GM12875 (cell line): ENCODE data around the gene PTGDS.

ENCODE experiments used
- H3K4me3 ChIP-seq: one replicate; pipeline ENCODE4 v1.5.1; 2011; ENCODE audit warnings: low read depth, low read length, control low read depth
- CTCF ChIP-seq: IDR thresholded peaks from 2 replicates; pipeline ENCODE4 v1.5.1; 2011; ENCODE audit warnings: low read depth, mild to moderate bottlenecking, control low read depth, inconsistent platforms, low read length, moderate library complexity, borderline replicate concordance; ENCODE audit not compliant: insufficient read depth

PTGDS gene

GRCh38 chr9:136964833-136965422 lies 12.4 kb upstream of the PTGDS start:
- TF ChIP-seq CTCF = no peak
- no peak overlapping the region for H3K4me3 ChIP-seq

- TF ChIP-seq CTCF = no peak
- no peak overlapping the region for H3K4me3 ChIP-seq
These were observed 11.4 kb upstream of the PTGDS start for GRCh38 chr9:136965771-136966484.

GRCh38 chr9:136968333-136969127 lies 8.8 kb upstream of the PTGDS start:
- TF ChIP-seq CTCF = no peak
- no peak overlapping the region for H3K4me3 ChIP-seq

- no peak for TF ChIP-seq CTCF
- H3K4me3 ChIP-seq = no peak overlapping the region
These were observed 8.2 kb upstream of the PTGDS start for GRCh38 chr9:136969150-136969549.

GRCh38 chr9:136969774-136970173 lies 7.5 kb upstream of the PTGDS start:
- H3K4me3 ChIP-seq = no peak overlapping the region
- TF ChIP-seq CTCF = no peak

- H3K4me3 ChIP-seq = no peak overlapping the region
- TF ChIP-seq CTCF = no peak
These were observed 6.9 kb upstream of the PTGDS start for GRCh38 chr9:136970361-136970760.
